Tibial artery (tissue), 4 donors: ENCODE measurements around the gene FAM50B.

Experiments used
- DNase-seq, 2 donors: peaks; one replicate each; pipeline ENCODE4 v3.0.0-alpha.2; 2019
- H3K27ac ChIP-seq, 2 donors: fragments of 200-600 bp; sonication (generic) in 1 of 2; 1 replicate in 1 of 2; 2 replicates in 1 of 2; pipeline ENCODE4 v1.5.1; 2018 to 2019; ENCODE audit warnings: mild to moderate bottlenecking in 1 of 2
- H3K27me3 ChIP-seq, 2 donors: fragments of 200-600 bp; sonication (generic) in 1 of 2; one replicate each; pipeline versions ENCODE4 v1.5.1 to v1.6.0; 2016 to 2019
- H3K36me3 ChIP-seq, 3 donors: fragments of 200-600 bp; sonication (generic) in 2 of 3; one replicate each; pipeline ENCODE4 v1.5.1; 2016 to 2019; ENCODE audit warnings: mild to moderate bottlenecking in 2 of 3
- H3K4me1 ChIP-seq, 4 donors: fragments of 200-600 bp; sonication (generic) in 2 of 4; 1 replicate in 3 of 4; 2 replicates in 1 of 4; pipeline ENCODE4 v1.5.1; 2016 to 2019
- H3K4me3 ChIP-seq, 2 donors: fragments of 200-600 bp; sonication (generic) in 1 of 2; 1 replicate in 1 of 2; 2 replicates in 1 of 2; pipeline ENCODE4 v1.5.1; 2018 to 2019; ENCODE audit warnings: mild to moderate bottlenecking in 2 of 2
- H3K9me3 ChIP-seq, 3 donors: fragments of 200-600 bp; sonication (generic) in 1 of 3; one replicate each; pipeline ENCODE4 v1.5.1; 2016 to 2019
- CTCF ChIP-seq, 2 experiments: fragments of 200-600 bp in 1 of 2; fragments of 450-650 bp in 1 of 2; IDR thresholded peaks; one replicate each; pipeline ENCODE4 v1.5.1; 2017 to 2019; ENCODE audit warnings: antibody characterized with exemption in 2 of 2, mild to moderate bottlenecking in 1 of 2, moderate library complexity in 1 of 2
- intact Hi-C: fragments of 100-400 bp; cut with DNase I; formaldehyde crosslinking; loops from one replicate; pipeline ENCODE4 v1.15.0; 2023; ENCODE audit warnings: low total_unique reads

FAM50B gene

GRCh38 chr6:3868544-3868943, 19.4 kb downstream of the FAM50B start:
- no peaks in the 10 kb centered on the region for H3K36me3 ChIP-seq
- intact Hi-C loops = no loop called here
- no peaks in the 10 kb centered on the region for H3K9me3 ChIP-seq
- H3K4me1 ChIP-seq = peaks cover 0 to 15% (median 0%) of the 10 kb centered on the region in 4 donors
- no peak overlapping the region for H3K4me3 ChIP-seq
- no peaks in the 10 kb centered on the region for H3K27me3 ChIP-seq
- TF ChIP-seq CTCF (IDR thresholded peaks at IDR 0.05) = no peak
- no peak for DNase-seq
- H3K27ac ChIP-seq = no peak overlapping the region

- no peak for TF ChIP-seq CTCF (IDR thresholded peaks at IDR 0.05)
- DNase-seq = no peak
- H3K27ac ChIP-seq = no peak overlapping the region
Measured at GRCh38 chr6:3869284-3869631, 20.1 kb downstream of the FAM50B start.

GRCh38 chr6:3869632-3870527, 20.7 kb downstream of the FAM50B start:
- TF ChIP-seq CTCF (IDR thresholded peaks at IDR 0.05) = no peak
- intact Hi-C loops = no loop called here
- no peaks in the 10 kb centered on the region for H3K9me3 ChIP-seq
- H3K4me3 ChIP-seq = no peak overlapping the region
- no peak for DNase-seq
- peaks cover 0 to 15% (median 0%) of the 10 kb centered on the region in 4 donors for H3K4me1 ChIP-seq
- H3K27me3 ChIP-seq = no peaks in the 10 kb centered on the region
- H3K36me3 ChIP-seq = no peaks in the 10 kb centered on the region
- H3K27ac ChIP-seq = no peak overlapping the region

More at GRCh38 chr6:3869284-3869631, 20.1 kb downstream of the FAM50B start:
- Histone ChIP-seq H3K9me3 (no peaks in the 10 kb centered on the region), H3K27me3 (no peaks in the 10 kb centered on the region), H3K4me3 (no peak overlapping the region), H3K36me3 (no peaks in the 10 kb centered on the region), H3K4me1 (peaks cover 0 to 15% (median 0%) of the 10 kb centered on the region in 4 donors)
- intact Hi-C loops = no loop called here

- no peak for DNase-seq
- Histone ChIP-seq H3K4me1 (peaks cover 0 to 15% (median 0%) of the 10 kb centered on the region in 4 donors), H3K27me3 (no peaks in the 10 kb centered on the region), H3K27ac (no peak overlapping the region), H3K4me3 (no peak overlapping the region), H3K36me3 (no peaks in the 10 kb centered on the region), H3K9me3 (no peaks in the 10 kb centered on the region)
- TF ChIP-seq CTCF (IDR thresholded peaks at IDR 0.05) = no peak
- intact Hi-C loops = no loop called here
Measured at GRCh38 chr6:3870528-3870925, 21.4 kb downstream of the FAM50B start.

GRCh38 chr6:3871515-3871914, 22.3 kb downstream of the FAM50B start:
- H3K27me3 ChIP-seq = no peaks in the 10 kb centered on the region
- peaks cover 0 to 15% (median 0%) of the 10 kb centered on the region in 4 donors for H3K4me1 ChIP-seq
- TF ChIP-seq CTCF (IDR thresholded peaks at IDR 0.05) = no peak
- intact Hi-C loops = no loop called here
- no peak overlapping the region for H3K27ac ChIP-seq
- H3K4me3 ChIP-seq = no peak overlapping the region
- H3K9me3 ChIP-seq = no peaks in the 10 kb centered on the region
- DNase-seq = no peak
- H3K36me3 ChIP-seq = no peaks in the 10 kb centered on the region
